Endothelial cell of umbilical vein (primary cell): ENCODE data around the gene ACER2. TPM values are rescaled to one million over a fixed set of nuclear protein-coding genes. Genes with fewer than 3 reads are reported as not detected.

Experiments used
- BruUV-seq: library from RNA; stranded (reverse); fragments of 400-500 nt; replicated peaks from 2 replicates; lab custom pipeline; 2021; lab: Mats Ljungman, UMichigan
- CTCF ChIA-PET: fragments of 300-600, 350-600 bp; sonication (Branson Sonifier 250); formaldehyde crosslinking; loops from one replicate; lab custom pipeline; 2021; ENCODE audit warnings: antibody characterized with exemption, inconsistent platforms; lab: Charles Lee
- POLR2A ChIA-PET: fragments of 300-600, 350-600 bp; sonication (Branson Sonifier 250); formaldehyde crosslinking; loops from one replicate; lab custom pipeline; 2021; ENCODE audit warnings: antibody characterized with exemption, inconsistent platforms; lab: Charles Lee
- DNase-seq: peaks from one replicate; pipeline ENCODE4 v3.0.0-alpha.2; 2011; ENCODE audit warnings: low read depth, low spot score
- FAIRE-seq: peaks from 2 replicates; lab custom pipeline; 2011; peaks lifted over from hg19 to GRCh38; lab: Jason Lieb, UNC
- H2AFZ ChIP-seq: 2 replicates; pipeline ENCODE4 v1.6.0; 2012; ENCODE audit warnings: low read depth, low read length, control low read depth, inconsistent platforms
- H3K27ac ChIP-seq: 2 replicates; pipeline ENCODE4 v1.5.1; 2011; ENCODE audit warnings: low read depth, mild to moderate bottlenecking, control low read depth, low read length, moderate library complexity; ENCODE audit not compliant: insufficient read depth
- H3K27me3 ChIP-seq, 2 experiments: 2 replicates each; pipeline versions ENCODE4 v1.6.0 to v1.6.1; 2011; ENCODE audit warnings: low read length in 2 of 2, mixed read lengths in 1 of 2; ENCODE audit not compliant: control insufficient read depth in 2 of 2, insufficient read depth in 2 of 2
- H3K36me3 ChIP-seq, 2 experiments: 2 replicates in 1 of 2; 3 replicates in 1 of 2; pipeline ENCODE4 v1.5.1; 2011; ENCODE audit warnings: low read length in 2 of 2, mild to moderate bottlenecking in 1 of 2, moderate library complexity in 1 of 2; ENCODE audit not compliant: control insufficient read depth in 2 of 2, insufficient read depth in 2 of 2; ENCODE audit errors: extremely low read depth in 1 of 2
- H3K4me1 ChIP-seq: 3 replicates; pipeline ENCODE4 v1.5.1; 2011; ENCODE audit warnings: mild to moderate bottlenecking, low read length; ENCODE audit not compliant: control insufficient read depth, insufficient read depth; ENCODE audit errors: extremely low read depth
- H3K4me2 ChIP-seq: 2 replicates; pipeline ENCODE4 v1.6.1; 2011; ENCODE audit warnings: low read length, control low read depth, mixed read lengths; ENCODE audit not compliant: insufficient read depth
- H3K4me3 ChIP-seq, 3 experiments: fragments of 200-600 bp in 1 of 3; sonication (generic), shearing (Covaris generic) in 1 of 3; replicated peaks in 1 of 3; 2 replicates each; pipeline ENCODE4 v1.5.1; 2011 to 2016; ENCODE audit warnings: control low read depth in 3 of 3, low read length in 3 of 3, mild to moderate bottlenecking in 2 of 3, inconsistent platforms in 1 of 3, low read depth in 1 of 3, moderate library complexity in 1 of 3; ENCODE audit not compliant: insufficient read depth in 1 of 3
- H3K79me2 ChIP-seq: 2 replicates; pipeline ENCODE4 v1.6.0; 2012; ENCODE audit warnings: low read length, inconsistent platforms; ENCODE audit not compliant: control insufficient read depth, insufficient read depth
- H3K9ac ChIP-seq: replicated peaks from 2 replicates; pipeline ENCODE3; 2011; ENCODE audit warnings: low read length, control low read depth; ENCODE audit not compliant: insufficient read depth; ENCODE audit errors: extremely low read depth
- H3K9me1 ChIP-seq: replicated peaks from 3 replicates; pipeline ENCODE4 v1.6.0; 2011; ENCODE audit warnings: mild to moderate bottlenecking, low read length; ENCODE audit not compliant: control insufficient read depth, insufficient read depth; ENCODE audit errors: extremely low read depth
- H3K9me3 ChIP-seq: replicated peaks from 2 replicates; pipeline ENCODE4 v1.5.1; 2012; ENCODE audit warnings: low read length, inconsistent platforms; ENCODE audit not compliant: control insufficient read depth, insufficient read depth
- H4K20me1 ChIP-seq: replicated peaks from 2 replicates; pipeline ENCODE3; 2011; ENCODE audit warnings: mild to moderate bottlenecking, low read length; ENCODE audit not compliant: control insufficient read depth, insufficient read depth; ENCODE audit errors: extremely low read depth
- CTCF ChIP-seq, 2 donors: IDR thresholded peaks; 1 replicate in 1 of 2; 2 replicates in 1 of 2; pipeline ENCODE4 v1.5.1; 2011; ENCODE audit warnings: low read length in 2 of 2, mild to moderate bottlenecking in 2 of 2, moderate library complexity in 2 of 2, control low read depth in 1 of 2, inconsistent platforms in 1 of 2, low read depth in 1 of 2; ENCODE audit not compliant: insufficient read depth in 1 of 2; ENCODE audit errors: extremely low read depth in 1 of 2
- EZH2 ChIP-seq: IDR thresholded peaks from 2 replicates; pipeline ENCODE4 v1.6.1; 2012; ENCODE audit warnings: borderline replicate concordance, low read depth, mild to moderate bottlenecking, moderate library complexity, low read length, inconsistent platforms; ENCODE audit not compliant: severe bottlenecking
- FOS ChIP-seq: IDR thresholded peaks from 2 replicates; pipeline ENCODE4 v1.6.1; 2011; ENCODE audit warnings: mild to moderate bottlenecking, low read length, moderate library complexity, borderline replicate concordance; ENCODE audit not compliant: insufficient read depth
- GATA2 ChIP-seq: IDR thresholded peaks from 2 replicates; pipeline ENCODE4 v1.7.0; 2011; ENCODE audit warnings: low read depth, mild to moderate bottlenecking, moderate library complexity, mixed read lengths, low read length; ENCODE audit not compliant: insufficient read length, insufficient read depth
- JUN ChIP-seq: IDR thresholded peaks from 2 replicates; pipeline ENCODE4 v1.6.1; 2011; ENCODE audit warnings: borderline replicate concordance, low read depth; ENCODE audit not compliant: insufficient read length, insufficient read depth
- MAX ChIP-seq: IDR thresholded peaks from 2 replicates; pipeline ENCODE4 v1.6.1; 2011; ENCODE audit not compliant: insufficient read depth, insufficient read length
- MYC ChIP-seq: IDR thresholded peaks from one replicate; pipeline ENCODE4 v1.6.1; 2011; ENCODE audit warnings: mild to moderate bottlenecking, low read depth, low read length
- POLR2A ChIP-seq: IDR thresholded peaks from 2 replicates; pipeline ENCODE4 v1.6.1; 2012; ENCODE audit warnings: low read depth, mild to moderate bottlenecking, control low read depth, low read length
- POLR2AphosphoS5 ChIP-seq: IDR thresholded peaks from 2 replicates; pipeline ENCODE4 v1.6.1; 2012; ENCODE audit warnings: low read depth, mild to moderate bottlenecking, control low read depth, low read length, moderate library complexity; ENCODE audit not compliant: insufficient read depth
- dilution Hi-C: fragments of 300-500 bp; cut with MboI; formaldehyde crosslinking; loops from one replicate; pipeline ENCODE4 v1.15.0; 2019; ENCODE audit warnings: low sequenced_read_pairs; ENCODE audit not compliant: extremely low pct_ligation_motif_present
- intact Hi-C: fragments of 100-400 bp; cut with micrococcal nuclease; formaldehyde crosslinking; loops from one replicate; pipeline ENCODE4 v1.10.0; 2022
- polyA plus RNA-seq, 4 experiments: library from polyadenylated mRNA; depleted of rRNA in 3 of 4; stranded (reverse) in 3 of 4; unstranded in 1 of 4; fragments of >200 nt; gene quantifications; 2 replicates each; pipeline versions ENCODE4 v1.2.1 to v1.2.3, GENCODE V29; 2011 to 2012; ENCODE audit warnings: missing spikeins in 1 of 4
- total RNA-seq: library from RNA; stranded (reverse); gene quantifications from 2 replicates; pipeline ENCODE4 v1.2.3, GENCODE V29; 2021

The ACER2 gene
- total and polyA plus RNA-seq, 2 donors (not counting 3 experiments of a cell fraction or from before 2014, with no cell fraction given), result 5.2 to 7.3 TPM

GRCh38 chr9:19498015-19498414, 89.2 kb downstream of the ACER2 start:
- H3K9me3 ChIP-seq, result no peaks in the 10 kb centered on the region
- DNase-seq, result no peak
- H3K9me1 ChIP-seq, result peaks cover 2% of the 10 kb centered on the region
- dilution Hi-C loops (no loop called here), intact Hi-C loops (no loop called here)
- ChIA-PET CTCF (interaction anchor here (1.1 kb wide), 1 partner anchor 34 kb away, joined by 3 read pairs; no protein-coding TSS in a partner anchor), POLR2A (no interaction called here)
- no peak for TF ChIP-seq GATA2
- no peak for TF ChIP-seq FOS
- no peak for TF ChIP-seq CTCF (IDR thresholded peaks at IDR 0.05; ENCODE audit: extremely low read depth in 1 of 2, insufficient read depth in 1 of 2, low read depth in 1 of 2, low read length in 2 of 2)
- no peak for TF ChIP-seq POLR2AphosphoS5
- TF ChIP-seq MAX, result no peak
- no peak for TF ChIP-seq JUN
- no peak for TF ChIP-seq MYC
- no peak for TF ChIP-seq EZH2
- TF ChIP-seq POLR2A, result no peak
- no TSS peak for BruUV-seq
- H3K4me1 ChIP-seq, result no peaks in the 10 kb centered on the region
- no peak overlapping the region for H3K4me2 ChIP-seq
- H3K4me3 ChIP-seq, result no peak overlapping the region
- H3K79me2 ChIP-seq, result no peaks in the 10 kb centered on the region
- no peak for FAIRE-seq
- H3K9ac ChIP-seq, result no peak overlapping the region
- H4K20me1 ChIP-seq, result no peaks in the 10 kb centered on the region
- no peak overlapping the region for H3K27ac ChIP-seq
- H3K36me3 ChIP-seq, result no peaks in the 10 kb centered on the region
- H2AFZ ChIP-seq, result no peak overlapping the region
- peaks cover 5% of the 10 kb centered on the region in 2 experiments for H3K27me3 ChIP-seq

Other genes with a start within 250 kb of the ACER2 start
- gene DENND4C, start 178.3 kb upstream of the ACER2 start, total RNA-seq, result 36.5 and 36.8 TPM in 2 replicates
- 7.8 and 9.6 TPM in 2 replicates for gene DENND4C, start 178.3 kb upstream of the ACER2 start, polyA plus RNA-seq
- gene RPS6, start 28.8 kb upstream of the ACER2 start, total RNA-seq, result 1,873 and 1,898 TPM in 2 replicates
- gene RPS6, start 28.8 kb upstream of the ACER2 start, polyA plus RNA-seq, result 847 and 1,146 TPM in 2 replicates